HG03571 (cell line): ENCODE results near the gene NUP62CL.
"Not testable (repeated sequence)": the region's sequence is repeated elsewhere in the genome, so short reads cannot be mapped to it uniquely, and the experiment has no call there.

Source experiments
- ATAC-seq: cut with Tn5 transposase; IDR thresholded peaks from one replicate; pipeline ENCODE4 v1.9.1; 2021; ENCODE audit not compliant: unreplicated experiment

Gene NUP62CL

GRCh38 chrX:107205770-107206696, at the start of gene NUP62CL, which contains the start of gene DNAAF6:
Gene NUP62CL (minus strand): TSS chrX:107206433. CDS start chrX:107175146, 31,287 bp downstream.
Gene DNAAF6 (plus strand): TSS chrX:107206611. CDS start chrX:107212876, 6,265 bp downstream.
- ATAC-seq = peak; percentile 94

- ATAC-seq = no peak
Measured at GRCh38 chrX:107228486-107228819, 22.2 kb upstream of the NUP62CL start.

GRCh38 chrX:107227780-107228485, 21.7 kb upstream of the NUP62CL start:
- ATAC-seq = no peak

- ATAC-seq = no peak
Measured at GRCh38 chrX:107226757-107227156, 20.5 kb upstream of the NUP62CL start.

DNA sequence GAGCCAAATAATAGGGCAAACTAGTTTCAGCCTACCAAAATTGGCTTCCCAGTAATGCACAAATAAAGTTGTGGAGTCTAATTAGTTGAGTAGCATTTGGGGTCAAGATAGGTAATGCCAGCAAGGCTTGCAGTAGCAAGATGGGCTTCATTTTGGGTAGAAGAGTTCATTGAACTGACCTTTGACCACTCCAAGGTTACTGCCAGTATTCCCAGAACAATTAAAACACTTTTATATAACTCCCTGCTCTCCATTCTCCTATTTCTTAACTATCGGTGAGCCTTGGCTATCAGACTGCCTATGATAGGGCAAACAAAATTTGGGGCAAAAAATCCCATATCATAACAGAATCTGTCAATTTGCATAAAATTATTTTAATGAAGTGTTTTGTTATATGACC, 7.2 kb upstream of the NUP62CL start:
- no peak for ATAC-seq

GRCh38 chrX:107207943-107208342, 1.7 kb upstream of the NUP62CL start:
- no peak for ATAC-seq

DNA sequence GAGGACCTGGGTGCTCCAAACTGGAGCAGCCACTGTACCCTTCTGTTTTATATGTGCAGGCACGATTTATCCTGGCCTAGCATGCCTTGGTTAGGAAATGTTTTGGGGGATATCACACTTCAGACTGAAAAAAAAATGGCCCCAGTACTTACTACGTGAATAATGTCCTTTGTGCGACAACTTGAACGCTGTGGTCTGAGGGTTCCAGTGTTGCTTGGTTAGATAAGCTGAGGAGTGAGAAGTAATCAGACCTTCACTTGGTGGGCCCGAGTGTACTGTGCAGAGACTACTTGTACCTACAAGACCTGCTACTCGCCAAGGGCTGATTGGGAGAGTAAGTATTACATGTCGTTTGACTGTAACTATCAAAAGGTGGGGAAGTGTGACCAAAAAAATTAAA, 856 bp upstream of the NUP62CL start:
- ATAC-seq = no peak

- no peak for ATAC-seq
Measured at GRCh38 chrX:107206697-107207065, 448 bp upstream of the NUP62CL start.

- no peak for ATAC-seq
Measured at GRCh38 chrX:107204068-107204605, 2.1 kb downstream of the NUP62CL start.

DNA sequence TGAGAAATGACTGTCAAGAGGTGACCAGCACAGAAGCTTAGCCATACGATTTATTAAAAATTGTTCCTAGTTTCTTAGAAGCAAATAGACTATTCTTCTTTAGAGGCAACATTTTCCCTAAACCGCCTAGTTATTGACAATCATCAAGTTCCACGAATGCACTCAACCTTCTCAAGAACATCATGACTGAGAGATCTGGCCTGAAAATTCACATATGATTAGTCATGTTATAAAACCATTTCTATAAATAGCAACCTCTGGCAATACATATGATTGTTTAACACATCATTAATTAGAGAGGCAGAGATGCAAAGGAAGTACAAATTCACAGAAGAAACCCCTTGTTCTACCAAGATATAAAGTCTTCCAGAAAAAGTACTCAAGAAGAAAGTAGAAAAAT, 6.7 kb downstream of the NUP62CL start:
- no peak for ATAC-seq

DNA sequence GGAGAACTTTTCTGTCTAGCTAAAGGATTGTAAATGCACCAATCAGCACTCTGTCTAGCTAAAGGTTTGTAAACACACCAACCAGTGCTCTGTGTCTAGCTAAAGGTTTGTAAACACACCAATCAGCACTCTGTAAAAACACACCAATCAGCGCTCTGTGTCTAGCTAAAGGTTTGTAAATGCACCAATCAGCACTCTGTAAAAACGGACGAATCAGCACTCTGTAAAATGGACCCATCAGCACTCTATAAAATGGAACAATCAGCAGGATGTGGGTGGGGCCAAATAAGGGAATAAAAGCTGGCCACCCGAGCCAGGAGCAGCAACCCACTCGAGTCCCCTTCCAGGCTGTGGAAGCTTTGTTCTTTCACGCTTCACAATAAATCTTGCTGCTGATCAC, 8.2 kb downstream of the NUP62CL start:
- ATAC-seq = not testable (repeated sequence)

- no peak for ATAC-seq
Measured at GRCh38 chrX:107197319-107197718, 8.9 kb downstream of the NUP62CL start.

DNA sequence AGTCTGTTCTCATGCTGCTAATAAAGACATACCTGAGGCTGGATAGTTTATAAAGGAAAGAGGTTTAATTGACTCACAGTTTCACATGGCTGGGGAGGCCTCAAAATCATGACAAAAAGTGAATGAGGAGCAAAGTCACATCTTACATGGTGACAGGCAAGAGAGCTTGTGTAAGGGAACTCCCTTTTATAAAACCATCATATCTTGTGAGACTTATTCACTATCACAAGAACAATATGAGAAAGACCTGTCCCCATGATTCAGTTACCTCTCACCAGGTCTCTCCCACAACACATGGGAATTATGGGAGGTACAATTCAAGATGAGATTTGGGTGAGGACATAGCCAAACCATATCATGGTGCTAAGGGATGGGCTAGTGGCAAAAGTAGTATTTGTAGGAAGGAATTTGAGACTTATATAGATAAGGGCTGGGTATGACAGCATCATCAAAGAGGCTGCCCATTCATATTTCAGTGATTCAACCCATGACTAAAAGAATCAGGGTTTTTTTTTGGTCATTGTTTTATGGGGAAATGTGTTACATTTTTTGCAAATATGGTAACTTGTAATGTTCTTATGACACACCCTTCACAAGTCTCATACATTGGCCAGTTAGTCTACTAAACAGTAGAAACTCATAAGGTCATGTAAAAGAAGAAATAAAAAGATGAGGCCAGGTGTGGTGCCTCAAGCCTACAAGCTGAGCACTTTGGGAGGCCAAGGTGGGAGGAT, 34.7 kb downstream of the NUP62CL start:
- no peak for ATAC-seq

DNA sequence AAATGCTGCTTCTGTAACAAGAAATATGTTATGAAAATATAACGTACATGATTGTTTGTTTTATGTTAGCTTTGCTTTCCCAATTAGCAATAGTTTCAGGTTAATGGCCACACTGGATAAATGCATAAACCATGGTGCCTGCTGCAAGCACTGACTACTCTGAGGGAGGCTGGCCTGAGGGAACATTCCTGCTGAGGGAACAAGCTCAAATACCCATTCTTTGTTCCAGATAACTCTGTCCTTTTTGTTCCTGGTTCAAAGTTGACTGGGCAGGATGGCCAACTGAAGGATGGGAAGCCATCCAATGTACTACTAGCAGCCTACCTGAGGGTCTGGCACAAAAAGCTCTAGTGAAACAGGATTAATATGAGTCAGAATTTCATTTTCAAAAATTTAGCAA, 37.5 kb downstream of the NUP62CL start:
- ATAC-seq = no peak

DNA sequence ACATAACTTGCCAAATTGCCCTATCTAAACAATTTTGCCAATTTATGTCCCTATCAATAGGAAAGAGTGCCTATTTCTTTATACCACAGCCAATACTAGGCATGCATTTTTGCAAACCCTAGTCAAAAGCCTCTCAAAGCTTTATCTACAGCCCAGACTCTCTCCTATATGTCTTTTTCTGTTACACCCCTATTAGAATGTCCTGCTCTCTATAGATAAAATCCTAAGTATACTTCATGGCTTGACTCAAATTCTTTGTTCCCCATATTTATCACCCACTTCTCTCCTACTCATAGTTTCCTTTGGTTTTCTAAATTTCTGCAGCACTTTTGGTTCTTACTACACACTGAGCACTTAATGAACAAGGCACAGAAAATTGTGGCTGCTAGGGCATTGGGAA, 38.0 kb downstream of the NUP62CL start:
- ATAC-seq = no peak

- no peak for ATAC-seq
Measured at GRCh38 chrX:107167163-107167921, 38.9 kb downstream of the NUP62CL start.

- not testable (repeated sequence) for ATAC-seq
Measured at GRCh38 chrX:107157618-107158017, 48.6 kb downstream of the NUP62CL start.

- not testable (repeated sequence) for ATAC-seq
Measured at GRCh38 chrX:107155621-107156430, 50.4 kb downstream of the NUP62CL start.

DNA sequence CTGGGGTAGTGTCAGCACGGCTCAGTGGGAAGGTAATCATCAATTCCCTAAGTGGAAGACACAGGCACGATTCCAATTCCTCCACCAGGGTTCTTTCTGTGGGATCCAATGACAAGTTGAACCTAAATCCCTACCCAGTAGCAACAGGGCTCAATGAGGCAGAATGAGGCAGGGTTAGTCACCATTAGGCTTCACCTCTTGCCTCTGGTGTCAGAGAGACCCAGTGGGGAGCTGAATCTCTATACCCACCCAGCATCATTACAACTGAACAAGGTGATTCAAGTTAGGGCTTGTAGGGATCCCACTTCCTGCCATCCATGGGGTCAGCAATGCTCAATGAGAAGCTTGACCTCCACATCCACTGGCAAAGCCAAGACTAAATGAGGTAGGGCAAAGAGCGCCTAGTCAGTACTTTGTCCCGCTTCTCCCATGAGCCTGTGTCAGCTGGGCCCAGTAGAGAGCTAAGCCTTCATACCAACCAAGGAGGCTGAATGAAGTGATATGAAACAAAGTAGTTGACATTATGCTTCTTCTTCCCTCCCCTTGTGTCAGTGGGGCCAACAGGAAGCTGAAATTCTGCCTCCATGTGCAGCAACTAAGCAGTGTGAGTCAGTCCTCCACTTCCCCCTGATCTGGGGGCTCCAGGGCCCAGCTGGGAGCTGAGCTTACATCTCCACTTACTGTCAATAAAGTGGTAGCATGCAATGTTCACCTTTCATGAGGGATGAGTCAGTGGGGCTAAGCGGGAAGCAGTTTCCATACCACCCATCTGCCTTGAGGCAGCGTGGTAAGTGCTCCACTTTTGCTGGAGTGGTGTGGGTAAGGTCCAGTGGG, 51.2 kb downstream of the NUP62CL start:
- no peak for ATAC-seq
